HEK293T (cell line): ENCODE data around the gene PLB1.

Source experiments
- BHLHE40 ChIP-seq: fragments of 450-650 bp; IDR thresholded peaks from 2 replicates; pipeline ENCODE4 v1.6.1; 2016; ENCODE audit warnings: mild to moderate bottlenecking, moderate library complexity, borderline replicate concordance
- CTBP1 ChIP-seq: fragments of 450-650 bp; IDR thresholded peaks from 2 replicates; pipeline ENCODE4 v1.6.1; 2016; ENCODE audit warnings: borderline replicate concordance
- FOXK2 ChIP-seq: fragments of 450-650 bp; IDR thresholded peaks from 2 replicates; pipeline ENCODE4 v1.6.1; 2016; ENCODE audit warnings: mild to moderate bottlenecking
- FOXM1 ChIP-seq: fragments of 450-650 bp; IDR thresholded peaks from 2 replicates; pipeline ENCODE4 v1.6.1; 2017; ENCODE audit warnings: mild to moderate bottlenecking, borderline replicate concordance
- HDGF ChIP-seq: fragments of 450-650 bp; IDR thresholded peaks from 2 replicates; pipeline ENCODE4 v1.6.1; 2017; ENCODE audit warnings: antibody characterized with exemption, borderline replicate concordance
- TARDBP ChIP-seq: fragments of 450-650 bp; IDR thresholded peaks from 2 replicates; pipeline ENCODE4 v1.6.1; 2016

- no peak for TF ChIP-seq BHLHE40
- no peak for TF ChIP-seq FOXM1
- TF ChIP-seq HDGF, result no peak
- no peak for TF ChIP-seq TARDBP
- no peak for TF ChIP-seq FOXK2
- TF ChIP-seq CTBP1, result no peak
Measured at GRCh38 chr2:28475088-28475595, 20.7 kb upstream of the PLB1 start.
